Measurements from ENCODE around the gene FYB1. TPM values are rescaled to one million over a fixed set of nuclear protein-coding genes. Genes with fewer than 3 reads are reported as not detected.

The FYB1 gene
- total RNA-seq, 1 experiment from 2014 or later, result not detected

DNA sequence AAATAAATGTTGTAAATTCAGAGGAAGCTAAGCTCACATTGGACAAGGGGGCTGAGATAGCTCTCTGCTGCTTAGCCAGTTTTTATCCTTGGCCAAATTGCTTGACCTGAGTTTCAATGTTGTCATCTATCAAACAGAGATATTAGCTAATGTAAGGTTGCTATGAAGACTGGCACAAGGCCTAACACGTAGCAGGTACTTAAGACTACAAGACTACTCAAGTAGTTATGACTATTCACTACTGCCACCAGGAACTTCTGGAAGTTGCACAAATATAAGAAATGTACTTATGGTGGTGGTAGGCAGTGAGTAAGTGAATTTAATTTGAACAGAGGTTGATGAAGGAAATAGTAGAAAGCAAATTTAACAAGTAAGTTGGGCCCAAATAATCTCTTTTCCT is 17.4 kb upstream of the FYB1 start:
- no peak overlapping the region for H3K56ac ChIP-seq (ENCODE audit: insufficient read length, low read depth, low read length)
- TF ChIP-seq, protein P1, sequence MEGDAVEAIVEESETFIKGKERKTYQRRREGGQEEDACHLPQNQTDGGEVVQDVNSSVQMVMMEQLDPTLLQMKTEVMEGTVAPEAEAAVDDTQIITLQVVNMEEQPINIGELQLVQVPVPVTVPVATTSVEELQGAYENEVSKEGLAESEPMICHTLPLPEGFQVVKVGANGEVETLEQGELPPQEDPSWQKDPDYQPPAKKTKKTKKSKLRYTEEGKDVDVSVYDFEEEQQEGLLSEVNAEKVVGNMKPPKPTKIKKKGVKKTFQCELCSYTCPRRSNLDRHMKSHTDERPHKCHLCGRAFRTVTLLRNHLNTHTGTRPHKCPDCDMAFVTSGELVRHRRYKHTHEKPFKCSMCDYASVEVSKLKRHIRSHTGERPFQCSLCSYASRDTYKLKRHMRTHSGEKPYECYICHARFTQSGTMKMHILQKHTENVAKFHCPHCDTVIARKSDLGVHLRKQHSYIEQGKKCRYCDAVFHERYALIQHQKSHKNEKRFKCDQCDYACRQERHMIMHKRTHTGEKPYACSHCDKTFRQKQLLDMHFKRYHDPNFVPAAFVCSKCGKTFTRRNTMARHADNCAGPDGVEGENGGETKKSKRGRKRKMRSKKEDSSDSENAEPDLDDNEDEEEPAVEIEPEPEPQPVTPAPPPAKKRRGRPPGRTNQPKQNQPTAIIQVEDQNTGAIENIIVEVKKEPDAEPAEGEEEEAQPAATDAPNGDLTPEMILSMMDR (conservative IDR thresholded peaks at IDR 0.05), result no peak
- no peaks in the 10 kb centered on the region for H4K20me1 ChIP-seq (ENCODE audit: control insufficient read depth, insufficient read depth, insufficient read length)
- H3K27me3 ChIP-seq (ENCODE audit: insufficient read depth, low read length), result no peaks in the 10 kb centered on the region
- H3K27ac ChIP-seq (ENCODE audit: insufficient read length, low read depth, low read length), result no peak overlapping the region
- DNase-seq, result no peak
- H2AFZ ChIP-seq (ENCODE audit: low read length), result no peak overlapping the region
- H2BK120ac ChIP-seq (ENCODE audit: low read depth, low read length, poor library complexity, severe bottlenecking), result no peak overlapping the region
- no peak overlapping the region for H4K8ac ChIP-seq (replicated peaks; ENCODE audit: insufficient read length, low read depth, low read length)
- Mint-ChIP-seq H3K36me3 (ENCODE audit: insufficient read depth in 1 of 3, low read depth in 3 of 3) (no peaks in the 10 kb centered on the region; a peak in 1 of 7 replicates), H3K4me1 (no peaks in the 10 kb centered on the region), H3K4me3 (no peak overlapping the region), H3K27ac (no peak overlapping the region), H3K27me3 (ENCODE audit: low read depth) (no peaks in the 10 kb centered on the region), H3K9me3 (peaks cover 4 to 7% of the 10 kb centered on the region in 2 experiments; a peak in 4 of 5 replicates)
- H2BK15ac ChIP-seq (ENCODE audit: low read depth, low read length), result no peak overlapping the region
- H3K23me2 ChIP-seq (ENCODE audit: insufficient read length, low read depth, low read length, poor library complexity, severe bottlenecking), result no peaks in the 10 kb centered on the region
- no peaks in the 10 kb centered on the region; the same call in 1 of the 2 replicates for H3K79me2 ChIP-seq (ENCODE audit: insufficient read depth, low read length)
- H2BK5ac ChIP-seq (ENCODE audit: insufficient read length, low read length), result no peak overlapping the region
- H2BK12ac ChIP-seq (ENCODE audit: insufficient read length, low read depth, low read length), result no peak overlapping the region
- H3K9ac ChIP-seq (ENCODE audit: extremely low read depth, insufficient read length, low read length), result no peak overlapping the region
- H3K9me3 ChIP-seq (ENCODE audit: control insufficient read depth, low read depth, low read length), result no peaks in the 10 kb centered on the region
- H3K4me2 ChIP-seq (ENCODE audit: insufficient read depth, insufficient read length, low read length), result no peak overlapping the region
- no peak overlapping the region for H3T11ph ChIP-seq (ENCODE audit: low read length)
- H3K4ac ChIP-seq (ENCODE audit: low read depth, low read length), result no peak overlapping the region
- H3K79me1 ChIP-seq (ENCODE audit: insufficient read depth, low read depth, low read length, poor library complexity, severe bottlenecking), result no peaks in the 10 kb centered on the region
- H4K5ac ChIP-seq (ENCODE audit: insufficient read length, low read depth, low read length), result no peak overlapping the region
- no peak overlapping the region for H3K23ac ChIP-seq (ENCODE audit: insufficient read length, low read depth, low read length)
- no peak overlapping the region for H2BK20ac ChIP-seq (ENCODE audit: low read depth, low read length, poor library complexity, severe bottlenecking)
- no peak overlapping the region for H3K14ac ChIP-seq (ENCODE audit: insufficient read depth, low read length)
- H2AK5ac ChIP-seq (ENCODE audit: insufficient read length, low read length), result no peak overlapping the region
- no peak overlapping the region for H4K91ac ChIP-seq (ENCODE audit: insufficient read length, low read depth, low read length)
- no CpG with 5 or more reads among the region's 1 CpG for WGBS (ENCODE audit: extremely low coverage, insufficient read length, low lambda C conversion rate)
- no peaks in the 10 kb centered on the region for H3K4me1 ChIP-seq (ENCODE audit: insufficient read depth, low read length)
- no peak overlapping the region for H3K18ac ChIP-seq (ENCODE audit: insufficient read length, low read depth, low read length)

Measured in H9 (cell line).